A549 treated with AZD9567 at 1 μM for 4 hours (cell line): ENCODE results near the gene AQP4. TPM values are rescaled to one million over a fixed set of nuclear protein-coding genes. Genes with fewer than 3 reads are reported as not detected.

Source experiments
- total RNA-seq: library from RNA; stranded (reverse); fragments of 200-300 nt; extraction: Qiagen RNA extraction; gene quantifications from 5 replicates; pipeline ENCODE4 v1.2.3, GENCODE V29; 2022; ENCODE audit not compliant: insufficient read depth

Gene AQP4, protein sequence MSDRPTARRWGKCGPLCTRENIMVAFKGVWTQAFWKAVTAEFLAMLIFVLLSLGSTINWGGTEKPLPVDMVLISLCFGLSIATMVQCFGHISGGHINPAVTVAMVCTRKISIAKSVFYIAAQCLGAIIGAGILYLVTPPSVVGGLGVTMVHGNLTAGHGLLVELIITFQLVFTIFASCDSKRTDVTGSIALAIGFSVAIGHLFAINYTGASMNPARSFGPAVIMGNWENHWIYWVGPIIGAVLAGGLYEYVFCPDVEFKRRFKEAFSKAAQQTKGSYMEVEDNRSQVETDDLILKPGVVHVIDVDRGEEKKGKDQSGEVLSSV
- total RNA-seq: 0.03 to 0.17 TPM in 2 of 5 replicates, not detected in the others

DNA sequence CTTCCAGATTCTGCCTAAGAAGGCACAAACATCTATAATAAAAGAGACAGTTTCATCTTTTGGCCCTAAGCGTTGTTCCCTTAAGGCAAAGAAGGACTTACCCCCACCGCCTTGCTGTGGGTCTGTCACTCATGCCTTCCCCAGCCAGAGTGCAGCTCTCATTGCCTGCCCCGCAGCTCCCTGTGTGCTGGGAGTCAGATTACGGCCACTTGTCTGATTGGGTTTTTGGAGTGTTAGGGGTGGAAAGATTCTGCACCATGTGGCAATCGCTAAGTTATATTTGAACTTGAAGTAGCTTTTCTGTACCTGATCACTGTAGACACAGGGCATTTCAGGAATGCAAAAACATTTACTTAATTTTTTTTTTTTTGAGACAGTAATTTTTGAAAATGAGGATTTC is at the start of gene AQP4:
Gene AQP4 (minus strand): TSS at position 151 of the 400 bp plus-strand sequence. CDS start 18 bp downstream, at position 133.

